ENCODE data around the gene CD7.

The CD7 gene

DNA sequence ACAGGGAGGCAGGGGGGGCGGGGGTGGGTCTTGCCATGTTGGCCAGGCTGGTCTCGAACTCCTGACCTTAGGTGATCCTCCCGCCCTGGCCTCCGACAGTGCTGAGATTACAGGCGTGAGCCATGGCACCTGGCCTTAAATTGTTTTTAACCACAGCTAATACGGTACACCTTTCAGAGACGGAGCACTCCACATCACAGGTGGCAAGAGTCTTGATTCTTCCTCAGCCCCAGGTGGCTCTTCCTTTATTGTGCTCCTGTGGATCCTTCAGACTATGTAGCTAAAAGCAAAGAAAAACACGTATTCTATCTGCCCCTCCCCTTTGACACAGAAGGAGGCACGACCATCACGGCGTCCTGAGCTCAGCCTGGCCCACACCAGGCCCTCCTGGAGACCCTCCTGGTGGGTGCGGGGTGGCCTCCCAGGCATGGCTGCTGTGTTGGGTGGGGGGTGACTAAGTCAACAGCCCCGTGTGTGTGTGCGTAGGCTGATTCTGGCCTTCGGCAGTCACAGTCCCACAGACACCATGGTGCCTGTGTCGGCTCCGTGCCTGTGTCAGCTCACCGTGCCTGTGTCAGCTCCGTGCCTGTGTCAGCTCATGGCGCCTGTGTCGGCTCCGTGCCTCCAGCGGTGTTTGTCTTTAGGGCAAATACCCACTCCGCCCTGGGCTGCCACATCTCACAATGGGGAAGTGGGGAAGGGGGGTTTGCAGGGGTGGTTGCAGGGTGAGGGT lies 26.9 kb upstream of the CD7 start:
- H3K4me3 ChIP-seq: no peak overlapping the region
- H3K9me3 ChIP-seq: no peaks in the 10 kb centered on the region
- H3K36me3 ChIP-seq: no peaks in the 10 kb centered on the region
- H3K4me1 ChIP-seq: peaks cover 0 to 12% (median 4%) of the 10 kb centered on the region in 4 donors
- DNase-seq: no peak
- no peak overlapping the region for H3K27ac ChIP-seq
- peaks cover 0 to 42% of the 10 kb centered on the region in 2 donors for H3K27me3 ChIP-seq
- TF ChIP-seq, protein P1, sequence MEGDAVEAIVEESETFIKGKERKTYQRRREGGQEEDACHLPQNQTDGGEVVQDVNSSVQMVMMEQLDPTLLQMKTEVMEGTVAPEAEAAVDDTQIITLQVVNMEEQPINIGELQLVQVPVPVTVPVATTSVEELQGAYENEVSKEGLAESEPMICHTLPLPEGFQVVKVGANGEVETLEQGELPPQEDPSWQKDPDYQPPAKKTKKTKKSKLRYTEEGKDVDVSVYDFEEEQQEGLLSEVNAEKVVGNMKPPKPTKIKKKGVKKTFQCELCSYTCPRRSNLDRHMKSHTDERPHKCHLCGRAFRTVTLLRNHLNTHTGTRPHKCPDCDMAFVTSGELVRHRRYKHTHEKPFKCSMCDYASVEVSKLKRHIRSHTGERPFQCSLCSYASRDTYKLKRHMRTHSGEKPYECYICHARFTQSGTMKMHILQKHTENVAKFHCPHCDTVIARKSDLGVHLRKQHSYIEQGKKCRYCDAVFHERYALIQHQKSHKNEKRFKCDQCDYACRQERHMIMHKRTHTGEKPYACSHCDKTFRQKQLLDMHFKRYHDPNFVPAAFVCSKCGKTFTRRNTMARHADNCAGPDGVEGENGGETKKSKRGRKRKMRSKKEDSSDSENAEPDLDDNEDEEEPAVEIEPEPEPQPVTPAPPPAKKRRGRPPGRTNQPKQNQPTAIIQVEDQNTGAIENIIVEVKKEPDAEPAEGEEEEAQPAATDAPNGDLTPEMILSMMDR (IDR thresholded peaks at IDR 0.05): no peak
- intact Hi-C loops (cut with DNase I; ENCODE audit: low total_unique reads): no loop called here

DNA sequence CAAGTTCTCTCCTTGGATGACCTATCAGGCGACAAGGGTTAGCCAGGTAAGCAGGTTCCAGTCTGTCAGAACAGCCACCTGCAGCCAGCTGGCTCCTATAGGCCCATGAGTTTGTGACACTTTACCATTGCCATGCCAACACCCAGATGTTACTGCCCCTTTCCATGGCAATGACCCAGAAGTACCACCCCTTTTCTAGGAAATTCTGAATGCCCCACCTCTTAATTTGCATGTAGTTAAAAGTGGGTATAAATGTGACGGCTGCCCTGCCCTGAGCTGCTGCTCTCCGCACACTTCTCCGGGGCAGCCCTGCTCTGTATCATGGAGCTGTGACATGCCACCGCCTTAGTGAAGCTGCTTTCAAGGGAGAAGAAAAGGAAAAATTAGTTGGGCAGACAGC lies 26.2 kb upstream of the CD7 start:
- no peaks in the 10 kb centered on the region for H3K36me3 ChIP-seq
- intact Hi-C loops (cut with DNase I; ENCODE audit: low total_unique reads): no loop called here
- no peak for DNase-seq

DNA sequence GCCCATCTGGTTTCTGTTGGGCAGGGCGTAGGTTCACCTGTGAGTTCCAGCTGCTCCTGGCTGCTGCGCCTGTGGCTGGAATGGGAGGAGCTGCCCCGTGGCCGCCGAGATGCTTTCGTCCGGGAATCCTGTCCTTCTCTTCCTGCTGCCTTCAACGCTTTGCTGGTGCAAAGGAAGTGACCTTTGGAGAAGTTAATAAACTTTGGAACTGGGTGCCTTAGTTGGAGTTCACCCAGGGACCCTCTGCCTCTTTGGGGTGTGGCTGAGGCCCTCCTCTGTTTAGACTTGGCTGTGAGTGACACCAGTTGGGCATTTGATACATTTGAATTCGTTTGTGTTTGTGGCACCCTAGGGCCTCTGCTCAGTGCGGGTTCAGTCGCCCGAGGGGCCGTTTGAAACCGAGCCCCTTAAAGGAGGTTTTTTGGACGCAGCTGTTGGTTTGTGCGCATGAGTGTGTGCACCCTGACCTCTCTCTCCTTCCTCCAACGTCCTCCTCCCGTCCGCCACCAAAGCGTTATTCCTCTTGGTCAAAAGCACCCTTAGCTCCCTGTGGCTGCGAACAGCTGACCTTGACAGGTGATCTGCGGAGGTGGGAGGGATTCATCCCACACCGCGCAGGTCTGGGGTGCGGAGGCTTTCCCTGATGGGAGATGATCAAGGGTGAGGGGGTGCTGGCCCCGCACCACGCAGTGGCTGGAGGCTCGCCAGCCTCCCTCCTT lies 25.1 kb upstream of the CD7 start:
- Histone ChIP-seq H3K4me3 (no peak overlapping the region), H3K9me3 (no peaks in the 10 kb centered on the region), H3K36me3 (no peaks in the 10 kb centered on the region), H3K27me3 (peaks cover 0 to 25% of the 10 kb centered on the region in 2 donors), H3K27ac (no peak overlapping the region), H3K4me1 (peaks cover 0 to 15% (median 9%) of the 10 kb centered on the region in 4 donors)
- TF ChIP-seq, protein P1 (IDR thresholded peaks at IDR 0.05): no peak
- no peak for DNase-seq
- intact Hi-C loops (cut with DNase I; ENCODE audit: low total_unique reads): no loop called here

More for the DNA sequence above, 26.2 kb upstream of the CD7 start:
- Histone ChIP-seq H3K4me1 (peaks cover 0 to 13% (median 8%) of the 10 kb centered on the region in 4 donors), H3K9me3 (no peaks in the 10 kb centered on the region), H3K27ac (no peak overlapping the region), H3K27me3 (peaks cover 0 to 34% of the 10 kb centered on the region in 2 donors), H3K4me3 (no peak overlapping the region)
- TF ChIP-seq, protein P1 (IDR thresholded peaks at IDR 0.05): no peak

DNA sequence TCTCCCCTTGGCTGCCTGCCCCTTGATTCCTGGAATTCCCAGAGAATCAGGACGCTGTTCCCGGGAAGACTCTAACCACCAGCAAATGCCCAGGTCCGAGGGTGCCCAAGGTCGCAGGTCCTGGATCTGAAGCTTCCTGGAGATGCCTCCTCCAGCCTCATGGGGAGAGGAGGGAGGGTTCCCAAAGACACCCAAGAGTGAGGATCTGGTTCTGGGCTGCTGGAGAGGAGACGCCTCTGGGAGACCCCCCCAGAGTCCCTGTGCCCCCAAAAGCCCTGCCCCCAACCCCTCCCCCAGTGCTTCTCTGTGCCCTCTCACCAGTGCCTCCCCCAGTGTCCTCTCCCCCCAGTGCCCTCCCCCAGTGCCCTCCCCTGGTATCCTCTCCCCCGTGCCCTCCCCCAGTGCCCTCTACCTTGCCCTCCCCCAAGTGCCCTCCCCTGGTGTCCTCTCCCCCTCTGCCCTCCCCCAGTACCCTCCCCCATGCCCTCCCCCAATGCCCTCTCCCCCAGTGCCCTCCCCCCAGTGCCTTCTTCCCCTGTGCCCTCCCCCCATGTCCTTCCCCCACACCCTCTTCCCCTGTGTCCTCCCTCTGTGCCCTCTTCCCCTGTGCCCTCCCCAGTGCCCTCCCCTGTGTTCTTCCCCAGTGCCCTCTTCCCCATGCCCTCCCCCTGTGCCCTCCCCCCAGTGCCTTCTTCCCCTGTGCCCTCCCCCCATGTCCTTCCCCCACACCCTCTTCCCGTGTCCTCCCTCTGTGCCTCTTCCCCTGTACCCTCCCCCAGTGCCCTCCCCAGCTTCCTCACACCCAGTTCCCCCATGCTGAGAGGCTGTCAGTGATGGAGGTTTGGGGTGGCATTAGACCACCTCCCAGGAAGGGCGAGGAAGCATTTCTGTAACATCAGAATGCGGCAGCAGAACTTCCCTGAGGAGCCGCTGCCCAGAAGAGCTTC lies 22.5 kb upstream of the CD7 start:
- intact Hi-C loops (cut with DNase I; ENCODE audit: low total_unique reads): no loop called here
- H3K27ac ChIP-seq: no peak overlapping the region
- no peaks in the 10 kb centered on the region for H3K9me3 ChIP-seq
- TF ChIP-seq, protein P1 (IDR thresholded peaks at IDR 0.05): no peak
- H3K4me1 ChIP-seq: peaks cover 0 to 20% (median 15%) of the 10 kb centered on the region in 4 donors
- H3K27me3 ChIP-seq: peaks cover 0 to 10% of the 10 kb centered on the region in 2 donors
- no peaks in the 10 kb centered on the region for H3K36me3 ChIP-seq
- peak overlapping the region; percentile 36 to 49 for H3K4me3 ChIP-seq
- no peak for DNase-seq

DNA sequence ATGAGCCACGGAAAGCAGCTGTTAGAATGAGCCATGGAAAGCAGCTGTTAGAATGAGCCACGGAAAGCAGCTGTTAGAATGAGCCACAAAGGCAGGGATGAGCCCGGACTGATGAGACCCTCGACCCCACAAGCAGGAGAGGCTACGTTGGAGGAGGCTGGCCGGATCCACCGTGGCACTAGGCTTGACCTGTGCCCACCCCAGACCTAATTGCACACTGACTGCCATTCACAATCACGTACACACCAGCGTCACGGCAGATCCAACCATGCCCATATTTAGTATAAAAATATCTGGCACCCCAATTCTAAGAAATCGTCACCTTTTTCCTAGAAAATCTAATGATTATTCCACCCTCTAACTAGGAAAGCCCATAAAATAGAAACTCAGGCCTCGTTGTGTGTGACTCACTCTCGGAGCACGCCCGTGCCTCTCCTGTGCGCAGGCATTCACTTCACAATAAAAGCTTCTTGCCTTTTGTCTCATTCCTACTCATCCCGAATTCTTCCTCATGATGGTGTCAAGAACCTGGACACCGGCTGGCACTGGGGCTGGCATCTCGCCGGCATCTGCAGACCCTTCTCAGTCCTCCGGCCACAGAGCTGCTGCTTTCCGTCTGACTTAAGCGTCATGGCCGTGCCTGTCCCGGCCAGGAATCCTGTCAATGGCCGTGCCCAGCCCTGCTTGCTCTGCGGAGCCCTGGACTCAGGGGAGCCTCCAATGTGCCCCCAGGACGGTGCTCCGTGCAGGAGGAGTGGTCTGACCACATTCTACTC lies 21.6 kb upstream of the CD7 start:
- Histone ChIP-seq H3K9me3 (no peaks in the 10 kb centered on the region), H3K4me1 (peaks cover 0 to 29% (median 23%) of the 10 kb centered on the region in 4 donors), H3K27me3 (peaks cover 0 to 9% of the 10 kb centered on the region in 2 donors), H3K27ac (peak overlapping the region in 1 of 2 donors; percentile 33), H3K4me3 (peak overlapping the region; percentile 36 to 49), H3K36me3 (no peaks in the 10 kb centered on the region)
- intact Hi-C loops (cut with DNase I; ENCODE audit: low total_unique reads): no loop called here
- TF ChIP-seq, protein P1 (IDR thresholded peaks at IDR 0.05): no peak
- DNase-seq: no peak
